Panc1 (cell line): ENCODE data around the gene GAB4. TPM values are rescaled to one million over a fixed set of nuclear protein-coding genes. Genes with fewer than 3 reads are reported as not detected.

ENCODE experiments used
- ATAC-seq: fragments of 200-7000 bp; cut with Tn5 transposase; 2 replicates; pipeline ENCODE4 v1.9.1; 2020; ENCODE audit warnings: mild to moderate bottlenecking, moderate library complexity
- BruUV-seq: library from RNA; stranded (reverse); fragments of 400-500 nt; replicated peaks from 2 replicates; lab custom pipeline; 2021; lab: Mats Ljungman, UMichigan
- CTCF ChIA-PET: fragments of 300-600 bp; sonication (Branson Sonifier 250); formaldehyde crosslinking; loops from one replicate; lab custom pipeline; 2022; ENCODE audit warnings: antibody characterized with exemption; lab: Charles Lee
- POLR2A ChIA-PET: fragments of 300-600 bp; sonication (Branson Sonifier 250); formaldehyde crosslinking; loops from one replicate; lab custom pipeline; 2022; ENCODE audit warnings: antibody characterized with exemption; lab: Charles Lee
- DNase-seq: peaks from one replicate; pipeline ENCODE4 v3.0.0-alpha.2; 2010; ENCODE audit warnings: low read depth, low spot score
- H3K27ac ChIP-seq: 2 replicates; pipeline ENCODE4 v1.5.1; 2011; ENCODE audit warnings: mild to moderate bottlenecking, low read length, inconsistent platforms
- H3K27me3 ChIP-seq: fragments of 200-500 bp; sonication (Bioruptor generic); 2 replicates; pipeline ENCODE4 v1.6.0; 2014; ENCODE audit warnings: low read length, inconsistent platforms; ENCODE audit not compliant: control insufficient read depth, insufficient read depth
- H3K36me3 ChIP-seq: fragments of 200-500 bp; sonication (Bioruptor generic); 2 replicates; pipeline ENCODE4 v1.5.1; 2014; ENCODE audit warnings: inconsistent platforms, mild to moderate bottlenecking, low read length, moderate library complexity; ENCODE audit not compliant: control insufficient read depth, insufficient read depth
- H3K4me1 ChIP-seq: 2 replicates; pipeline ENCODE4 v1.5.1; 2011; ENCODE audit warnings: inconsistent platforms, mild to moderate bottlenecking, low read length, moderate library complexity; ENCODE audit not compliant: control insufficient read depth, insufficient read depth
- H3K4me3 ChIP-seq, 2 experiments: 2 replicates each; pipeline ENCODE4 v1.5.1; 2011 to 2012; ENCODE audit warnings: low read depth in 2 of 2, low read length in 2 of 2, mild to moderate bottlenecking in 2 of 2, inconsistent platforms in 1 of 2, moderate library complexity in 1 of 2
- H3K9me3 ChIP-seq: fragments of 200-500 bp; sonication (Bioruptor generic); 2 replicates; pipeline ENCODE4 v1.5.1; 2014; ENCODE audit warnings: low read depth, mild to moderate bottlenecking, inconsistent platforms, low read length, moderate library complexity; ENCODE audit not compliant: control insufficient read depth, insufficient read depth
- POLR2AphosphoS5 ChIP-seq: IDR thresholded peaks from 2 replicates; pipeline ENCODE4 v1.6.1; 2012; ENCODE audit warnings: mild to moderate bottlenecking, low read depth, low read length, moderate library complexity
- REST ChIP-seq, 2 experiments: IDR thresholded peaks; 2 replicates each; pipeline ENCODE4 v1.6.1; 2011 to 2012; ENCODE audit warnings: low read depth in 2 of 2, control low read depth in 1 of 2, low read length in 1 of 2, mild to moderate bottlenecking in 1 of 2, moderate library complexity in 1 of 2; ENCODE audit not compliant: insufficient read depth in 1 of 2
- SIN3A ChIP-seq: IDR thresholded peaks from 2 replicates; pipeline ENCODE4 v1.6.1; 2012; ENCODE audit warnings: low read depth, mild to moderate bottlenecking, low read length, moderate library complexity, borderline replicate concordance; ENCODE audit not compliant: insufficient read depth
- TCF7L2 ChIP-seq: IDR thresholded peaks from 2 replicates; pipeline ENCODE4 v1.6.1; 2011; ENCODE audit warnings: mild to moderate bottlenecking, low read depth, low read length, inconsistent platforms
- in situ Hi-C: cut with HindIII; loops from 2 replicates; pipeline ENCODE4 v1.10.0; 2016; ENCODE audit warnings: low sequenced_read_pairs, low pct_unique_long_range_greater_than_20kb
- intact Hi-C: fragments of 100-400 bp; cut with micrococcal nuclease; formaldehyde crosslinking; loops from one replicate; pipeline ENCODE4 v1.10.0; 2022; ENCODE audit not compliant: unreplicated experiment
- total RNA-seq: library from RNA; stranded (reverse); gene quantifications from one replicate; pipeline ENCODE4 v1.2.1, GENCODE V29; 2021; ENCODE audit not compliant: unreplicated experiment
- TF ChIP-seq, protein P1 (sequence below): fragments of 450-650 bp; IDR thresholded peaks from 2 replicates; pipeline ENCODE4 v1.5.1; 2017; ENCODE audit warnings: mild to moderate bottlenecking

The GAB4 gene
- total RNA-seq, 1 experiment from 2014 or later, result not detected

DNA sequence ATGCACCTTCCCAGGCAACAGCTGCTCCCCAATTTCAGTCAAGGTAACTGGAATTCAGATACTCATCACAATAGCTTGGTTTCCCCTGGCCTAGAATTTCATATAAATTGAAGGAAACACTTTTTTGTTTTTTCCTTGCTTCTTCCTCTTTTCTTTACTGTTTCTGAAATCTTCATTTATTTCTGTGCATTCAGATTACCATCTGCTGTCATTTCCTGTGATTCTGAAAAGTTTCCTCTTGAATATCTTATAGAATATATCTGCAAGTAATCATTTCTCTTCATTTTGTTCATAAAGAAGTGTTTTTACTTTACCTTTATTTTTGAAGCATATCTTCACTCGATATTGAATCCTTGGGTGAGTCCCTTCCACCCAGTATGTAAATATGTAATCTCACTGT lies 85.3 kb downstream of the GAB4 start:
- Histone ChIP-seq H3K4me3 (no peak overlapping the region), H3K36me3 (no peaks in the 10 kb centered on the region), H3K27ac (no peak overlapping the region), H3K27me3 (no peaks in the 10 kb centered on the region; the same call in 1 of the 2 replicates), H3K4me1 (no peaks in the 10 kb centered on the region), H3K9me3 (no peaks in the 10 kb centered on the region)
- intact Hi-C loops, result no loop called here
- ATAC-seq (no peak), DNase-seq (no peak)
- TF ChIP-seq REST (IDR thresholded peaks at IDR 0.05; ENCODE audit: insufficient read depth in 1 of 2, low read depth in 2 of 2, low read length in 1 of 2) (no peak), POLR2AphosphoS5 (no peak), SIN3A (no peak), TCF7L2 (no peak)
- TF ChIP-seq, protein P1, sequence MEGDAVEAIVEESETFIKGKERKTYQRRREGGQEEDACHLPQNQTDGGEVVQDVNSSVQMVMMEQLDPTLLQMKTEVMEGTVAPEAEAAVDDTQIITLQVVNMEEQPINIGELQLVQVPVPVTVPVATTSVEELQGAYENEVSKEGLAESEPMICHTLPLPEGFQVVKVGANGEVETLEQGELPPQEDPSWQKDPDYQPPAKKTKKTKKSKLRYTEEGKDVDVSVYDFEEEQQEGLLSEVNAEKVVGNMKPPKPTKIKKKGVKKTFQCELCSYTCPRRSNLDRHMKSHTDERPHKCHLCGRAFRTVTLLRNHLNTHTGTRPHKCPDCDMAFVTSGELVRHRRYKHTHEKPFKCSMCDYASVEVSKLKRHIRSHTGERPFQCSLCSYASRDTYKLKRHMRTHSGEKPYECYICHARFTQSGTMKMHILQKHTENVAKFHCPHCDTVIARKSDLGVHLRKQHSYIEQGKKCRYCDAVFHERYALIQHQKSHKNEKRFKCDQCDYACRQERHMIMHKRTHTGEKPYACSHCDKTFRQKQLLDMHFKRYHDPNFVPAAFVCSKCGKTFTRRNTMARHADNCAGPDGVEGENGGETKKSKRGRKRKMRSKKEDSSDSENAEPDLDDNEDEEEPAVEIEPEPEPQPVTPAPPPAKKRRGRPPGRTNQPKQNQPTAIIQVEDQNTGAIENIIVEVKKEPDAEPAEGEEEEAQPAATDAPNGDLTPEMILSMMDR, result no peak
- ChIA-PET POLR2A (no interaction called here), CTCF (no interaction called here)
- in situ Hi-C loops, result no loop called here
- no TSS peak for BruUV-seq

DNA sequence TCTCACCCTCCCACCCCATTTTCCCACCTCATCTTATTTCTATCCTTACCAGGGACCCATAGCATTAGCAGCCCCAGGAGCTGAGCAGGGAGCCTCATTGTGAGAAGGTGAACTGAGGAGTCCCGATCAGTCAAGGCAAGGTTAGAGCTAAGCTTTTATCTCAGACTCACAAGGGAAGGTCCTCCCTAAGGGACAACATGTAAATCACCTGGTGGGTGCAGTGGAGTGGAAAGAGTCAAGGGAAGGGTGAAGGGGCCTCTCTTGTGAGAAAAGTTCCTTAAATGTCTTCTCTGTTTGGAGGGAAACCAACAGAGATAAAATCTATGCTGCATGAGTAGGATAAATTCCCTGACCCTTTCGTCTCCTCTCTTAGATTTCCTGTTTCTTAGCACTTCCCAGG lies 85.9 kb downstream of the GAB4 start:
- Histone ChIP-seq H3K4me1 (no peaks in the 10 kb centered on the region), H3K9me3 (no peaks in the 10 kb centered on the region), H3K4me3 (no peak overlapping the region), H3K36me3 (no peaks in the 10 kb centered on the region), H3K27ac (no peak overlapping the region), H3K27me3 (no peaks in the 10 kb centered on the region; the same call in 1 of the 2 replicates)
- BruUV-seq, result no TSS peak
- DNase-seq, result no peak
- in situ Hi-C loops, result no loop called here
- CTCF ChIA-PET, result no interaction called here
- intact Hi-C loops, result no loop called here
- ATAC-seq, result no peak
- TF ChIP-seq REST (IDR thresholded peaks at IDR 0.05; ENCODE audit: insufficient read depth in 1 of 2, low read depth in 2 of 2, low read length in 1 of 2) (no peak), SIN3A (no peak), POLR2AphosphoS5 (no peak), TCF7L2 (no peak)
- TF ChIP-seq, protein P1, result no peak
- POLR2A ChIA-PET, result no interaction called here
